Measurements from ENCODE around the gene RAPGEF6.

GRCh38 chr5:131533836-131534235 is 101.2 kb downstream of the RAPGEF6 start:
- no peak for TF ChIP-seq POLR2AphosphoS5 (IDR thresholded peaks at IDR 0.05; ENCODE audit: low read depth)
- peak in 1 of 2 experiments; percentile 57; a peak in 3 of 4 replicates for TF ChIP-seq CTCF (conservative IDR thresholded peaks at IDR 0.05; ENCODE audit: low read depth in 2 of 2)

Measured in GM23338 (cell line).